KMS-11 (cell line): ENCODE data around the gene ZDHHC20.

Source experiments
- H2AFZ ChIP-seq: fragments of 200-600 bp; sonication (generic); 2 replicates; pipeline ENCODE4 v1.6.1; 2016; ENCODE audit warnings: antibody characterized with exemption, mixed run types, low read depth
- H3K27ac ChIP-seq: fragments of 200-600 bp; sonication (generic); 2 replicates; pipeline ENCODE4 v1.6.1; 2016; ENCODE audit warnings: mild to moderate bottlenecking, mixed run types
- H3K27me3 ChIP-seq: fragments of 200-600 bp; sonication (generic); 2 replicates; pipeline ENCODE4 v1.6.1; 2017; ENCODE audit warnings: mild to moderate bottlenecking, low read depth, mixed run types, moderate library complexity; ENCODE audit not compliant: insufficient read depth
- H3K36me3 ChIP-seq: fragments of 200-600 bp; sonication (generic); 2 replicates; pipeline ENCODE4 v1.6.1; 2017; ENCODE audit warnings: mild to moderate bottlenecking, mixed run types; ENCODE audit not compliant: insufficient read depth
- H3K4me1 ChIP-seq: fragments of 200-600 bp; sonication (generic); 2 replicates; pipeline ENCODE4 v1.6.1; 2016; ENCODE audit warnings: mild to moderate bottlenecking, low read depth, mixed run types; ENCODE audit not compliant: poor library complexity, severe bottlenecking
- H3K4me2 ChIP-seq: fragments of 200-600 bp; sonication (generic); 2 replicates; pipeline ENCODE4 v1.7.0; 2016; ENCODE audit warnings: mild to moderate bottlenecking, mixed run types
- H3K4me3 ChIP-seq: fragments of 200-600 bp; sonication (generic); IDR thresholded peaks from 2 replicates; pipeline ENCODE4 v1.6.1; 2017; ENCODE audit warnings: low read depth, low read length, mixed read lengths; ENCODE audit not compliant: insufficient read depth
- H3K79me2 ChIP-seq: fragments of 200-600 bp; sonication (generic); 2 replicates; pipeline ENCODE4 v1.6.1; 2016; ENCODE audit warnings: low read depth, mixed run types; ENCODE audit not compliant: insufficient read depth
- H3K9ac ChIP-seq: fragments of 200-600 bp; sonication (generic); 2 replicates; pipeline ENCODE4 v1.6.1; 2016; ENCODE audit warnings: mild to moderate bottlenecking, mixed run types
- H4K20me1 ChIP-seq: fragments of 200-600 bp; sonication (generic); 2 replicates; pipeline ENCODE4 v1.6.1; 2016; ENCODE audit warnings: mild to moderate bottlenecking, mixed run types; ENCODE audit not compliant: insufficient read depth
- TF ChIP-seq, protein P1 (sequence below): fragments of 200-600 bp; sonication (generic); conservative IDR thresholded peaks from 2 replicates; pipeline ENCODE4 v1.6.1; 2017; ENCODE audit warnings: low read depth, mild to moderate bottlenecking, antibody characterized with exemption, low read length, moderate library complexity, mixed read lengths

ZDHHC20 gene

DNA sequence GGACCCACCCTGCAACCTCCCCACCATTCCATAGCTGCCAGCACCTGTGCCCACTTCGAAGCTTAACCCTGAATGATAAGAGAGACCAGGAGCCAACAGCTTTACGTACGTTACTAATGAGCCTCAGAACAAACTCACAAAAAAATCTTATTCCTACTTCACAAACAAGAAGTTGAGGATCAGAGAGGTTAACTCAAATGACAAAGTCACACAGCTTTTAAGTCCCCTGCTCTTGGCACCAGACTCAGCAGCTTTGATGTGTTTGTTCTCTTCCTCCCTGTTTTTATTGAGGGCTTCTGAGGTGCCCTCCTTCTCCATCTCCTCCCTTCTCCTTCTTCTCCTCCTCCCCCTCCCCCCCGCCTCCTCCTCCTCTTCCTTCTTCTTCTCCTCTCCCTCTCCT lies 115.4 kb downstream of the ZDHHC20 start:
- Histone ChIP-seq H2AFZ (no peak overlapping the region), H3K27me3 (no peaks in the 10 kb centered on the region), H3K27ac (no peak overlapping the region), H3K4me3 (no peak overlapping the region), H3K36me3 (no peaks in the 10 kb centered on the region), H3K9ac (no peak overlapping the region), H3K79me2 (no peaks in the 10 kb centered on the region), H3K4me2 (no peak overlapping the region), H3K4me1 (no peaks in the 10 kb centered on the region), H4K20me1 (no peaks in the 10 kb centered on the region)
- TF ChIP-seq, protein P1, sequence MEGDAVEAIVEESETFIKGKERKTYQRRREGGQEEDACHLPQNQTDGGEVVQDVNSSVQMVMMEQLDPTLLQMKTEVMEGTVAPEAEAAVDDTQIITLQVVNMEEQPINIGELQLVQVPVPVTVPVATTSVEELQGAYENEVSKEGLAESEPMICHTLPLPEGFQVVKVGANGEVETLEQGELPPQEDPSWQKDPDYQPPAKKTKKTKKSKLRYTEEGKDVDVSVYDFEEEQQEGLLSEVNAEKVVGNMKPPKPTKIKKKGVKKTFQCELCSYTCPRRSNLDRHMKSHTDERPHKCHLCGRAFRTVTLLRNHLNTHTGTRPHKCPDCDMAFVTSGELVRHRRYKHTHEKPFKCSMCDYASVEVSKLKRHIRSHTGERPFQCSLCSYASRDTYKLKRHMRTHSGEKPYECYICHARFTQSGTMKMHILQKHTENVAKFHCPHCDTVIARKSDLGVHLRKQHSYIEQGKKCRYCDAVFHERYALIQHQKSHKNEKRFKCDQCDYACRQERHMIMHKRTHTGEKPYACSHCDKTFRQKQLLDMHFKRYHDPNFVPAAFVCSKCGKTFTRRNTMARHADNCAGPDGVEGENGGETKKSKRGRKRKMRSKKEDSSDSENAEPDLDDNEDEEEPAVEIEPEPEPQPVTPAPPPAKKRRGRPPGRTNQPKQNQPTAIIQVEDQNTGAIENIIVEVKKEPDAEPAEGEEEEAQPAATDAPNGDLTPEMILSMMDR = no peak

DNA sequence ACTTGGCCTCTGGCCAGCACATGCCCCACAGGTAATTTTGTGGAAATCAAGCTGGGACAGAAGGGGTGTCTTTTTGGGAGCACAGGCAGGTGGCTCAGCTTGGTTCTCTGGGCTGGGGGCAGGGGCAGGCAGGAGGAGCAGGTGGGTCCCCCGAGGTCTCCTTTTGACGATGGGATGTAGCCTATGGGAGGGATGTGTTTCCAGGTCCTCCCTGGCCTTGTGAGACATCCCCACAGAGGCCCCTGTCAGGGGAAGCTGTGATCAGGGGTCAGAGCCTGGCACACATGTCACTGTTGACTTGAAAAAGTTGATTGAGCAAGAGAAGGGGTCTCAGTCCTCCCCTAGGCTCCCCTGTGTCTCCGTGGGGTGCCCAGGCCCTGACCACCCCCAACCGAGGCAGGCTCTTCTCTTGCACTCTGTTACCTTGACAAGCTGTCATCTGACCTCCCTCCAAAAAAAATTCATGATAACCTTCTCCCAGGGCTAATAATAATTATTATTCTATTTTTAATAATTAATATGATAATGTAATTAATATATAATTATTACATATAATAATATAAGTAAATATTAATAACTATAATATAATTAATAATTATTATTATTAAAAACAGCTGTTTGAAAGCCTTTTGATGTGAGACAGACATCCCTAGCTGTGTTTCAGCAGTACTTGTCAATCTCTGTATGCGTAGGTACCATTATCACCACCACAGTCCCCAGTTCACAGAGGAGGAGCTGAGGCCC lies 116.2 kb downstream of the ZDHHC20 start:
- Histone ChIP-seq H3K4me3 (no peak overlapping the region), H3K9ac (no peak overlapping the region), H3K4me2 (no peak overlapping the region), H3K27ac (no peak overlapping the region), H3K79me2 (no peaks in the 10 kb centered on the region), H3K36me3 (no peaks in the 10 kb centered on the region), H3K4me1 (no peaks in the 10 kb centered on the region), H3K27me3 (no peaks in the 10 kb centered on the region), H4K20me1 (no peaks in the 10 kb centered on the region), H2AFZ (no peak overlapping the region)
- TF ChIP-seq, protein P1 = no peak

DNA sequence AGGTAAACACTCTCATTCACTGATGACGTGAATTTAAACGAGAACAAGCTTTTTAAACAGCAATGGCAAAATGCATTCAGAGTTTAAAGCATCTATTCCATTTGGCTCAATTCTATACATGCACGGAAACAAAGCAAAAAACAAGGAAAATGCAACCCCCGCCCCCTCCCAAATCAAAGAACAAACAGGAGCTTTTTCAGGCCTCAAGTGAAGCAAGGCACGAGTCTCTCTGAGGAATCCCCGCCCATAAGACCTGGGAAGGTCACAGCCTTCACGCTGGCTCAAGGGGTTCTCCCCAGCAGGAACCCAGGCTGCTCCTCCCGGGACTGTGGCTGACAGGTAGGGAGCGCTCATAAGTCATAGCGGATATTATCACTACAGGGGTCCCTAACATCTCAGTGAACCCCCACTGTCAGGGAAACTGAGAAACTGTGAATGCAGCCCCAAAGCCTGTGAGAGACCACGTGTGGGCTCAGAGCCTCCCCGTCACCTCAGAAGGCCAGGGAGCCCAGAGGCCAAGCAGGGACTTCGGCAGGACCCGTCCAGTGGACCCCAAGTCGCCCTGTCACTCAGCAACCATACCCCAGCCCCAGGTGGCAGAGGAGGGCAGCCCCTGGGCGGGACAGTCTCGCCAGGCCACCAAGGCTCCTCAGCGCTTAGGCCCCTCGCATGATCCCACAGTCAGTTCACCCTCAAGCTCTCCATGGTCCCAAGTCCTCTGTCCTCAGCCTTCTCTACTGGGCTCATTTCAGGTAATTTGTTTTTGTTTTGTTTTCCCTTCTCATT lies 117.3 kb downstream of the ZDHHC20 start:
- H4K20me1 ChIP-seq = no peaks in the 10 kb centered on the region
- H3K27ac ChIP-seq = no peak overlapping the region
- no peaks in the 10 kb centered on the region for H3K27me3 ChIP-seq
- no peak overlapping the region for H3K9ac ChIP-seq
- H3K79me2 ChIP-seq = no peaks in the 10 kb centered on the region
- H3K4me3 ChIP-seq = no peak overlapping the region
- H2AFZ ChIP-seq = no peak overlapping the region
- TF ChIP-seq, protein P1 = no peak
- H3K4me1 ChIP-seq = no peaks in the 10 kb centered on the region
- H3K36me3 ChIP-seq = no peaks in the 10 kb centered on the region
- H3K4me2 ChIP-seq = no peak overlapping the region

DNA sequence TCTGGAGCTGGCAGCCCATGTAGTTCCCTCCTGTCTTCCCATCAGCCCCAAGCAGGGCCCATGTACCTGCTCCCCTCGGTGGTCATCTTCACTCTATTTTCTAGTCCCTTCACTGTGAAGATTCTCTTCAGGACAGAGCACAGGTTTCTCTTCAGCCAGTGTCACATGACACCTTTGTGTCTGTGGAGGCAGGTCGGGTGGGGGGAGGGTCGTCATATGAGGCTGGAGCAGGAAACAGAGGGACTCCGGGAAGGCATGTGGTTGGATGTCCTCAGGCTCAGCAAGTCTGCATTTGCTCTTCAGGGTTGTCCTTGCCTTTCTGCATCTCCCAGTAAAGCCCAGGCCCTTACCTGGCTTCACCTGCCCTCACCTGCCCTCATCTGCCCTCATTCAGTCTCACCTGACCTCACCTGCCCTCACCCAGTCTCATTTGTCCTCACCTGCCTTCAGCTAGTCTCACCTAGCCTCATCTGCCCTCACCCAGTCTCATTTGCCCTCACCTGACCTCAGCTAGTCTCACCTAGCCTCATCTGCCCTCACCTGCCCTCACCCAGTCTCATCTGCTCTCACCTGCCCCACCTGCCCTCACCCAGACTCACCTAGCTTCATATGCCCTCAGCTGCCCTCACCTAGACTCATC lies 120.3 kb downstream of the ZDHHC20 start:
- Histone ChIP-seq H3K4me3 (no peak overlapping the region), H3K4me2 (no peak overlapping the region), H3K36me3 (no peaks in the 10 kb centered on the region), H2AFZ (no peak overlapping the region), H3K27me3 (no peaks in the 10 kb centered on the region), H3K9ac (no peak overlapping the region), H3K4me1 (no peaks in the 10 kb centered on the region), H3K27ac (no peak overlapping the region), H4K20me1 (no peaks in the 10 kb centered on the region), H3K79me2 (no peaks in the 10 kb centered on the region)
- TF ChIP-seq, protein P1 = no peak
